Left colon (tissue), 2 donors: Measurements from ENCODE around the gene C2orf66. TPM values are rescaled to one million over a fixed set of nuclear protein-coding genes. Genes with fewer than 3 reads are reported as not detected.
A peak's percentile ranks its signal among the peaks of the same experiment; 100 is the strongest.

ENCODE experiments used
- ATAC-seq: fragments of 200-7000 bp; cut with Tn5 transposase; one replicate; pipeline ENCODE4 v1.9.1; 2020; ENCODE audit warnings: mild to moderate bottlenecking, moderate library complexity
- DNase-seq, 2 donors: peaks; one replicate each; pipeline ENCODE4 v3.0.0-alpha.2; 2020
- intact Hi-C, 2 donors: fragments of 100-400 bp; cut with DNase I in 1 of 2; cut with micrococcal nuclease in 1 of 2; formaldehyde crosslinking; loops; one replicate each; pipeline versions ENCODE4 v1.11.2 to v1.14.0; 2022; cut with DNase I, micrococcal nuclease
- long read RNA-seq: library from polyadenylated mRNA; unstranded; transcript quantifications from one replicate; pipeline ENCODE4 v2.0.0, GENCODE V29; 2021
- total RNA-seq, 2 donors: library from RNA; stranded (reverse); fragmentation: NEBNext Ultra II Directional; extraction: Animal tissue kit (Norgen Biotek cat#: 25700); gene quantifications; one replicate each; pipeline ENCODE4 v1.2.1, GENCODE V29; 2021
- donor health status: DM: no; HTN: no; CAD: no.
- donor health status: DM: yes; HTN: yes; CAD: no.

C2orf66 gene
- total RNA-seq, result not detected
- long read RNA-seq, result 0 reads

- DNase-seq (no peak), ATAC-seq (no peak)
- intact Hi-C loops, result loop anchor here in 1 of 2 donors (10.0 kb wide), 1 partner anchor 164 kb away; no protein-coding TSS in a partner anchor
Measured at GRCh38 chr2:196809260-196809659, at the start of gene C2orf66. Gene C2orf66 (minus strand): TSS chr2:196809355. CDS start chr2:196809336, 19 bp downstream.

- intact Hi-C loops, result no loop called here
- DNase-seq, result no peak
- no peak for ATAC-seq
Measured at GRCh38 chr2:196854629-196855028, 45.5 kb upstream of the C2orf66 start.

- DNase-seq (no peak), ATAC-seq (peak; percentile 77)
- intact Hi-C loops, result no loop called here
Measured at GRCh38 chr2:196853301-196854087, 44.3 kb upstream of the C2orf66 start.

- ATAC-seq, result no peak
- no peak for DNase-seq
- intact Hi-C loops, result no loop called here
Measured at GRCh38 chr2:196851088-196851487, 41.9 kb upstream of the C2orf66 start.

- DNase-seq (peak in 1 of 2 donors; percentile 32), ATAC-seq (peak; percentile 78)
- intact Hi-C loops, result no loop called here
Measured at GRCh38 chr2:196849895-196850294, 40.7 kb upstream of the C2orf66 start.

GRCh38 chr2:196846295-196846694 is 37.1 kb upstream of the C2orf66 start:
- no peak for ATAC-seq
- DNase-seq, result no peak
- intact Hi-C loops, result no loop called here

- intact Hi-C loops, result no loop called here
- ATAC-seq (no peak), DNase-seq (no peak)
Measured at GRCh38 chr2:196845371-196845770, 36.2 kb upstream of the C2orf66 start.

GRCh38 chr2:196840171-196840570 is 31.0 kb upstream of the C2orf66 start:
- intact Hi-C loops, result no loop called here
- ATAC-seq, result no peak
- no peak for DNase-seq

- intact Hi-C loops, result no loop called here
- DNase-seq (no peak), ATAC-seq (no peak)
Measured at GRCh38 chr2:196839574-196839973, 30.4 kb upstream of the C2orf66 start.

- DNase-seq, result no peak
- intact Hi-C loops, result no loop called here
- no peak for ATAC-seq
Measured at GRCh38 chr2:196836440-196836839, 27.3 kb upstream of the C2orf66 start.

- no peak for DNase-seq
- no peak for ATAC-seq
- intact Hi-C loops, result no loop called here
Measured at GRCh38 chr2:196830701-196831100, 21.5 kb upstream of the C2orf66 start.

- intact Hi-C loops, result no loop called here
- ATAC-seq (no peak), DNase-seq (no peak)
Measured at GRCh38 chr2:196827356-196827755, 18.2 kb upstream of the C2orf66 start.

- ATAC-seq (no peak), DNase-seq (no peak)
Measured at GRCh38 chr2:196823750-196824522, 14.8 kb upstream of the C2orf66 start.

GRCh38 chr2:196821195-196821594 is 12.0 kb upstream of the C2orf66 start:
- intact Hi-C loops, result no loop called here
- DNase-seq (no peak), ATAC-seq (no peak)

More at GRCh38 chr2:196823750-196824522, 14.8 kb upstream of the C2orf66 start:
- intact Hi-C loops, result no loop called here

GRCh38 chr2:196808083-196808665 is 981 bp downstream of the C2orf66 start:
- DNase-seq (no peak), ATAC-seq (no peak)
- intact Hi-C loops, result loop anchor here in 1 of 2 donors (10.0 kb wide), 1 partner anchor 163 kb away; no protein-coding TSS in a partner anchor

GRCh38 chr2:196804381-196804780 is 4.8 kb downstream of the C2orf66 start:
- DNase-seq (no peak), ATAC-seq (no peak)
- intact Hi-C loops, result loop anchor here in 1 of 2 donors (10.0 kb wide), 1 partner anchor 160 kb away; no protein-coding TSS in a partner anchor

GRCh38 chr2:196802401-196802800 is 6.8 kb downstream of the C2orf66 start:
- DNase-seq (no peak), ATAC-seq (no peak)
- intact Hi-C loops, result loop anchor here in 1 of 2 donors (10.0 kb wide), 1 partner anchor 158 kb away; no protein-coding TSS in a partner anchor

GRCh38 chr2:196801674-196802261 is 7.4 kb downstream of the C2orf66 start:
- DNase-seq (no peak), ATAC-seq (peak; percentile 28)
- intact Hi-C loops, result loop anchor here in 1 of 2 donors (10.0 kb wide), 1 partner anchor 157 kb away; no protein-coding TSS in a partner anchor

GRCh38 chr2:196798980-196799379 is 10.2 kb downstream of the C2orf66 start:
- ATAC-seq (no peak), DNase-seq (no peak)
- intact Hi-C loops, result no loop called here
